ENCODE data around the gene NR3C2.

NR3C2 gene

DNA sequence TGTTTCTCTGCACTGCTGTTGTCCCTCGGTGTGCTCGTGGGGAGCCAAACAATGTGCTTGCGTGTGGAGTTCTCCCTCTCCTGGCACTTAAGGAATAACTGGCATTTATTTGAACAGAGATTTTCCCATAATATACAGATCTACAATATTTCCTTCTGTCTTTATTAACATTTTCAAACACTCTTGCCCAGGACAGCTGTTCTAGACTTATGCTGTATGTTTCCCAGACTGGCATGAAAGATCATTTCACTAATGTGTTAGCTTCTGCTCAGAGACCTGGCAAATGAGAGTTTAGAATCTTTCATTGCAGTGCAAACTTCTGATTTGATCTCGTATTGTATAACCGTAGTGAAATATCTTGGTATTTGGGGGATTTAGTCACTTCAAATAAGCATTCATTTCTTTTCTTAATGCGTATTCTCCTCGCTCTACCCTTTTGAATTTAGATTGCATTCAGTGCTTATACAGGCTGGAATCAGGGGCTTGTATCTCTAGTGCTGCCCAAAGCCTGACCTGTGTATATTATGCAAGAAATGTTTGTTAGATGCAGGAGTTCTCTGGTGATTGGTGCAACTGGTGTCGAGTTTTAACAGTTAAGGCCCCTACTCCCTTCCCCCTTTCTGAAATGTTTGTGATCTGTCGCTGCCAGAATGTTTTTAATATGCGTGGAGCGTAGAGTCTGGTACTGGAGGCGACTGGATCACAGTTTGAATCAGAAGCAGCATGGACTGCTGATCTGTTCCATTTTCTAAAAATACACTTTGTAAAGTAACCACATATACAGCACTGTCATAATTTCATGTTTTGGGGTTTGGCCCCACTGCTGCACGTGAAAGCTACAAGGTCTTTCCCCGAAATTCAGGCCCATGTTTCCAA is 384.0 kb downstream of the NR3C2 start:
- no peak for DNase-seq (ENCODE audit: low read depth in 4 of 4, low spot score in 1 of 4)

DNA sequence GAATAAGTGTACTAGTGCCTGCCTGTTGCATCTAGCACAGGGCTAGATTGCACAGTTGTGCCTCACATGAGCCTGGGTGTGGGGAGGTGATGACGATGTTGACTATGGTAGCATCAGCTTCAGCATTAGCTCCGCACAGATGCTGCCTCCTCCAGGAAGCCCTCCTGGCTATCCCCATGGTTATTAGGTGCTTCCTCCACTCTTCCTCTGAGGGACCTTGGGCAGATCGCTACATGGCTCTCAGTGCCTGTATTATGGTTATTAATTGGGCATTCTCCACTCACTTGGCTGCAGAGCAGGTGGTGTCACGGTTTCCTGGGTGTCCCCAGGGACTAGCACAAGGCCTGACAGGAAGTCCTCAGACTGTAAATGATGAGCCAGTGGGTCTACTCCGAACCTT is 384.7 kb downstream of the NR3C2 start:
- no peak for DNase-seq (ENCODE audit: low read depth in 4 of 4, low spot score in 1 of 4)

DNA sequence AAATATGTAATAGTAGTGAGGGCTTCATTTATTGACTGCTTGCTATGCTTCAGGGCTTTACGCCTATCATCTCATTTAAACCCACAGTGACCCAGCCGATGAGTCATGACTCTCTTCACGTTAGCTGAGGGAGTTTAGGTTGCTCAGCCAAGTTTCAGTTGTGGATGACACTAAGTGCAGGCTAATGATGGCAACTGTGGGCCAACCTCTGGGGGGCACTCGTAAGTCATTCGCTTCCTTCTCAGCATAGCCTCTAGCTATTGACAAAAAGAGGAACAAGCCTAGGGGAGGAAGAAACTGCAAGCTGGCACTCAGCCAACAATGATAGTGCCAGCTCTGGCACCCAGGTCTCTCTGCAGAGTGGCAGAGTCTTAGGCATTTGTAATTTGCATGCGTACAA is 385.3 kb downstream of the NR3C2 start:
- peak; percentile 7 to 37 (median 28) for DNase-seq (ENCODE audit: low read depth in 4 of 4, low spot score in 1 of 4)

DNA sequence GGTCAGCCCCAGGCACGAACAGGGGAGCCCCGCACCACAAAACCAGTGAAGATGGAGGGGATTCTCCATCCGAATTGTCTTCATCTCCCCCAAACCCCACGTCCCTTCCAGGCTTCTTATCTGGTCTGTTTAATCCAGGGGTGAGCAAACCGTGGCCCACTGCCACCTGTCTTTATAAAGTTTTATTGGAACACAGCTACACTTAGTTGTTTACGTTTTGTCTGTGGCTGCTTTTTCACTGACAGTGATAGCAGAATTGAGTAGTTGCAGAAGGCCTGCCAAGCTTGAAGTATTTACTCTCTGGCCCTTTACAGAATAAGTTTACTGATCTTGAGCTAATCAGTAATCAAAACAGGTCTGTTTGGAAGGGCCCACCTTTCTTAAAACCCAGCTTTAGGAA is 386.4 kb downstream of the NR3C2 start:
- DNase-seq (ENCODE audit: low read depth in 4 of 4, low spot score in 1 of 4) = no peak

DNA sequence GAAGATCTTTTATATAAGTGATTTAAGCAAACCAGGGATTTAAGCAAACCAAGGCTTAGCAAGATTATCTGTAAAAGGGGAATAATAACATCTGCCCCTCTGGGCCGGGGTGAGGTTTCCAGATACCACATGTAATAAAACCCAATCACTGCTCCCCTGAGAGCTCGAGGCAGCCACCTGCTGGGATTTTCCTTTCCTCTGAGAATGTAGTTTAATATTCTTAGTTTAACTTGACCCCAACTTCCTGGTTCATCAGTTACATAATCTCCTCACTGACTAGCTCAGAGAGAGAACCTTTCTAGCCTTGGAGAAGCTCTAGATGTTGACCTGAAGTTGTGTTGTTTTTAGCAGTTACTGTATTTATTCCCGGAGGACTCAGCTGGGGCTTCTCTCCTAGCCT is 387.9 kb downstream of the NR3C2 start:
- DNase-seq (ENCODE audit: low read depth in 4 of 4, low spot score in 1 of 4) = no peak

DNA sequence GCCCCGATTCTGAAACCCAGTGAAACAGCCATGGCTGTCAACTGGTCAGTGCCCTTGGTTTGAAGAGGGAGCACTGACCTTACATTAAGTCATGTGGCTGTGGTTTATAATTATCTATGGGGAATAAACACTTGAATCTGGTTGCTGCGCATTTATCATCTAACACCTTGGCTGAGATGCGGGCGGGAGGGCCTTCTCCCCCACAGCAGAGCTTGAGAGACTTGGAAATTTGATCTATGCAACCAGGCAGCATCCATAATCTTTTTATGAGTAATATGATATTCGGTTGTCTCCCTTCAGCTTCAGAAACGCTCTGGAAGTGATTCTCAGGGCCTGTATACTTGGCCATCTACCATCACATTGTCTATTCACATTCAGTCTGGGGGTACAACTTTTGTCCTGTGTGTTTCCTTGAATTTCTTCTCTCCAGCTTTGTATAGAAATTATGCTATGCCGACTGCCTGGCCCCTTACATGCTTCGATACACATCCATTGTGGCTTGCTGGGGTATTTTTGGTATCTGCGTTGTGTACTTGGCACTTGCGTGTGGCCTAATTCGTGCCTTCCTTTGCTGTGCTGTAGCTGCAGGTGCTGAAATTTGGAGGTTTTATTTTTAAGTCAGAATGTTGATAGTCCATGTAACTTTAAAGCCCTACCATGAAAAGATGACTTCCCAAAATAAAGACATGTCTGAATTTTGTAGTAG is 388.8 kb downstream of the NR3C2 start:
- DNase-seq (ENCODE audit: low read depth in 4 of 4, low spot score in 1 of 4) = no peak

DNA sequence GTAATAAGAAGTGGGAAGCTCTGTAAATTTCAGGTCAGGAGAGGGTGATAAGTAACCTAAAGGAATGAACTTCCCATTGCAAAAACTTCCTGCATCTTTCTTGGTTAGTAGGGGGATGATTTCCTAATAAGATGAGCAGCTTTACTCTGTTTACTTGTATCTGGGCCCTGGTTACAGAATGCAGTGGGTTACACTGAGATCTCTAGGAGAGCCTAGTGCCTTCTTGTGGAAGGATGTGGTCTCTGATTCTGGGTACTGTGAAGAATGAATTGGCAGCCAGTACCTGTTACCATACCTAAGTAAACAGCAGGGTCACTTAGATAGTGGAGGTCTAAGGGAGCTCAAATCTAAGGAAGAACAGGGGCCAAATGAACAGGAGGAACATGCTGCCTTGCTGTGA is 389.8 kb downstream of the NR3C2 start:
- no peak for DNase-seq (ENCODE audit: low read depth in 4 of 4, low spot score in 1 of 4)

DNA sequence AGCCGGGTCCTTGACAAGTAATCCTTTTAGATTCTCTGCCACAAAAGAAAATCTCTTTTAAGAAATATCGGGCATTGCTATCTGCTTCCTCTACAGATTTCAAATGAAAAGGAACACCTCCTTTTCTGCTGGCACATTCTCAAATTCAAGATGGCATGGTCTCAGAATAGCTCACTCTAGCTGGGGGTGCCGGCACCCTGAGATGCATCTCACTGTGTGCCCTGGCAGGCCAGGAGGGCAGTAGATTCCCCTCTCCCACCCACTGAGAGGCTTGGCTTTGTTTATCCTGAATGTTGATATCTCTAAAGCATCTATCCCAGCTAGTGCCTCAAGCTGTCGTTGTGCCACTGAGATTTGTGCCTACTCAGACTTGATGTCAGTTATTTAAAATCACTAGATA is 390.8 kb downstream of the NR3C2 start:
- DNase-seq (ENCODE audit: low read depth in 4 of 4, low spot score in 1 of 4) = no peak

DNA sequence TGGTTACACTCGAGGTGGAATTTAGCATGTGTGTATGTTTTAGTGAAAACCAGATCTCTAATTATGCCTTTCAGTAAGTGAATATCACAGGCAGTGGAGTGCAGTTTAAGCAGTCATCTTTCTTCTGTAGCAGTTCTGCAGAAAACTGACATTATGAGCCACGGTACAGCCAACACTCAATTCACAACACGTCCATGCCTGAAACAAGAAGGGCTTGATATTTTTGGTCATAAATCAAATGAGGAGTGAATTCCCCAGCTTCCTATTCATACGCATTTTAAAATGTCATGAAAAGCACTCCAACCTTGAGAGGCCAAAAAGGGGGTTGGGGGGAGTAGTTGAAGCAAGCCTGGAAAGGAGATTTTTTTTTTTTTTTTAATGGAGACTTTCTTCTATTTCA is 393.6 kb downstream of the NR3C2 start:
- no peak for DNase-seq (ENCODE audit: low read depth in 4 of 4, low spot score in 1 of 4)

DNA sequence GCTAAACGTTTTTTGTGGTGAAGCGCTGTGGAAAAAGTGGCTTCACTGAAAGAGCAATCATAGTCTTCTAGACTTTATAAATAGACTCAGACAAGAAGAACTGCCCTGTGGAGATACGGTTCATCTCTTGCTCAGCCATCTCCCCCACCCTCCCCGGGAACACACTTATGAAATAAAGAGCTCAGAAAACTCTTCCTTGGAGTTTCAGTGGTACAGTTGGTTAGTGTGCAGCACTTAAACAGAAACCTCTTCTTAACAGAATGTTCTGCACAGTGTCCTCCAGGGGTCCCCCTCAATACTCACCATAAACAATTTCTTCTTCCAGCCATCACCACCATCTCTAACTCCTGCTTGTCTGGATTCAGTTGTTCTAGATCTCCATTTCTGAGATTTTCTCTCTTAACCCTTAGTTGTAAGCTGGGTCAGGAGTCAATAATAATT is 397.3 kb downstream of the NR3C2 start:
- DNase-seq (ENCODE audit: low read depth in 4 of 4, low spot score in 1 of 4) = no peak

DNA sequence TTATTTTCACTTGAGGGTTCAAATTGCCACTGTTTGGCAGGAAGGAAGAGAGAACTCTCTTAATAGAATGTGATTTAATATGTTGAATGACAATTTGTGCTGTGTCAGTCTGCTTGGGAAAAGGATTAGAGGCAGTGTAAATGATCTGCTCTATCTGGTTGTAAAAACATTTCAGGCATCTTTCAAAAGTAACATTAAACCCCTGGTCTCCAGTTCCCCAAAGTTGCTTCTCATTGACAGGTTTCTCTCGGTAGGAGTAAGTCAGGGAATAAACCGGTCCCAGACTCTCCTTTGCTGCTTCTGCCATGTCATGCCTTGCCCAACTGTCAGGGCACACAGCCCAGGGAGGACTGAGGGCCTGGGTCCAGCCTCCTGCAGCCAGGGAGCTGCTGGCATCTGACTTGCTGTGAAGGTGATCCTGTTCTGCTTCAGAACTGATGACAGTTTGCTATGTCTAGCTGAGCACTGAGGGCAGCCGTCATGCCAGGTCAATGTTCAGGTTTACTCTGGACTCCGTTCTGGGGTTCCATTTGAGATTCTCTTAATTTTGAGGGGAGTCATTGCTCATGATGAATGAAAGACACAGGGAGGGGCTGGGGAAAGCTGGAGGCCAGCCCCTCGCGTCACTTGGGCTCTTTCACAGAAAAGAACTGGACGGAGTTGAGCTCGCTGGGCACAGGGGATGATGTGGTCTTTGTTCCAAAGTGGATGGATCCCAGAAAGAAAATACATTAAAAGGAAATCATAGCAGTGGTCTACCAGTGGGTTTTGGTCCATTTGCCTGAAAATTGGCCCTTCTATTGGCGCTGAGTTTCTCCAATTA is 397.9 kb downstream of the NR3C2 start:
- no peak for DNase-seq (ENCODE audit: low read depth in 4 of 4, low spot score in 1 of 4)

DNA sequence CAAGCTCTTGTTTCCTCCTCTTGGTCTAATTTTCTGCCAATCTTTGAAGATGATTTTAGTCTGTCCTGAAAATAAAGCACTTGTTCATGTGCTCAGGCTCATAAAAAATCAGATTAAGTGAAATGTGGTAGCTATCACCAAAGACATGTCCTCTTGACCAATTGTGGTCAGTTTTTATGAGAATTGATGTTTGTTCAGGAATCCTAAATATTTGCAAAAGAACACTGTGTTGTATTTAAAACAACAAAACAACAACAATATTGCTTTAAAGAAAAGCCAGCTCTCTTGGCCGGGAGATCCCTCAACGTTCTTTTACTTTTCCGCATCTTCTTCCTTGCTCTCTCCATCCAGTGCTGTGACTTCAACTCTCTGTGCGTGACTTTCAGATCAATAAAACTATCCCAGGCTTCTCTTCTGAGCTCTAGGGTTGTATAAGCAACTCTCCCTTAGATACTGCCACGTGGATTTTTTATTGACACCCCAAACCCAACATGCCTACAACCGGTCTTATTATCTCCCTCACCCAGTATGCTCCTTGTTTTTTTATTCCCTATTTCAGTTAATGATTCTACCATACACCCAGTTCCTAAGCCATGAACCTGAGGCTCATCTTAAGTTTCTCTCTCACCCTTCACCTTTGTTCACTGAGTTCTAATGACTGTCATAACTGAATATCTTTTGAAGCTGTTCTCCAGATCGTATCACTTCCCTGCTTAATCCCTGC is 400.4 kb downstream of the NR3C2 start:
- DNase-seq (ENCODE audit: low read depth in 4 of 4, low spot score in 1 of 4) = no peak

DNA sequence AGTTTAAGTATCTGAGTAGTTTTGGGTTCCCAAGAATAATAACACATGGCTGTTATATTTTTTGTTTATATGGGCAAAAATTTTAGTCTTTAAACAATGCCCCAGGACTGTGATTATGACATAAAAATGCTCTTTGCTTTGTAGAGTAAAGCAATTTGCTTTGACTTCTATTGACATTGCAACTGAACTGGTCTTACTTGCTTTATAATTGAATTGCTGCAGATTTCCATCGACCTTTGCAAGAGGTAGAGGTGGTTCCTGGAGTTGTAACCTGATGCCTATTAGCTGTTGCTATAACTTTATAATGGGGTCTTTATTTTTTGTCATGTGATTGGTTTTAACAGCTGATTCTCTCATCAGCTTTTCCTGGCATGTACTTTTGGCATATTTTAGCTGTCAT is 407.4 kb downstream of the NR3C2 start:
- DNase-seq (ENCODE audit: low read depth in 4 of 4, low spot score in 1 of 4) = no peak

DNA sequence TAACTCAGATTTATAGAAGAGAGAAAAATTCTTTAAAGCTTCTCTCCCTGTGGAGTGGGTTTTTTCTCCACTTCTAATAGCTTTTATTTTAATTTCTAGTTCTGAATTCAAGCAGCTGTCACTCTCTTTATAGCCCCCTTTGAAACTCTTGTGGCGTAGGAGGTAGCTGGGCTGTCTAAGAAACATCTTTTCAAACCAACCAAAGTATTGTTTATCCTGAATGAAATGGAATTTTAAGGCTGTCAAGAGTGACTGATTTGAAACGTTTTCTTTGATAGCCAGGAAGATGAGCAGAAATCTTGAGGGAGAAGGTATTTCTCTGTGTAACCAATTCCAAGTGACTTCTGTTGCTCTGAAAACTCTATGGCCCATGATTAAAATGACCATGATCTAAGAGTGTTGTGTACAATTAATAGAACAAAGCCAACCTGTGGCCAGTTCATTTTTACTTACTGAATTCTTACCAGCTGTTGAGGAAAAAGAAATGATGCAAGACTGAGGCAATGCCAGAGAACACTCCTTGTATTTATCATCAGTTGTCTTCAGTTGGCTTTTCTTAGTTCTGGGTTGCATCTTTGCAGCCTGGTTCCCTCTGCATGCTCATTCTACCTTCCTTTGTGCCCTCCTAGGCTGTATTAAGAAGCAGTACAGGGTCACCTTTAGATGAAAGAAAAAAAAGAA is 411.9 kb downstream of the NR3C2 start:
- no peak for DNase-seq (ENCODE audit: low read depth in 4 of 4, low spot score in 1 of 4)

DNA sequence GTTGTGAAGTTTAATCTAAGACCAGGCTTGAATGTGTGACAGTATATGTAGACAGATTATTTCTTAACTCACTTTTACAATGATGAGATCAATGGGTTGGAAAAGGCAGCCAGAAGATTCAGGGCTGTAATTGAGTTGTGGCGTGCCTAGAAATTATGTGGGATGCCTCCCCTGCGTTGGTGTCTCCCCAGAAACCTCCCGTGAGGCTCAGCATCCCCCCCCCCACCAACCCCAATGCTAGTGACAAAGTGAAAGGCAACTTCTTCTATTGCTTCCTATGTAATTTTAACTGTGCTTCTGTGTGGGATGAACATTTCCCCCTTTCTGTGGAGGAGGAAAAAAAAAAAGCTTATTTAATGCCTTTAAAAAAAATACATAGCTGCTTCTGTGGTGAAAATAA is 412.4 kb downstream of the NR3C2 start:
- no peak for DNase-seq (ENCODE audit: low read depth in 4 of 4, low spot score in 1 of 4)

All from stimulated activated CD4-positive, alpha-beta T cell treated with anti-CD3 and anti-CD28 coated beads, Interleukin-1b, Interleukin-23, amount 100 ng/mL, for 24 hours (primary cell).